CD4-positive, alpha-beta T cell (primary cell): Measurements from ENCODE around the gene BRD7. TPM values are rescaled to one million over a fixed set of nuclear protein-coding genes. Genes with fewer than 3 reads are reported as not detected.

Experiments used
- ATAC-seq: fragments of 200-7000 bp; cut with Tn5 transposase; one replicate; pipeline ENCODE4 v1.10.0; 2022; ENCODE audit warnings: mild to moderate bottlenecking; ENCODE audit not compliant: poor library complexity
- CTCF ChIA-PET: fragments of 350-600 bp; sonication (Branson Sonifier 250); formaldehyde crosslinking; loops from one replicate; lab custom pipeline; 2021; ENCODE audit warnings: antibody characterized with exemption, inconsistent platforms; lab: Charles Lee
- POLR2A ChIA-PET: fragments of 350-600 bp; sonication (Branson Sonifier 250); formaldehyde crosslinking; loops from one replicate; lab custom pipeline; 2021; ENCODE audit warnings: antibody characterized with exemption, inconsistent platforms; lab: Charles Lee
- DNase-seq, 14 experiments: peaks; one replicate each; pipeline ENCODE4 v3.0.0-alpha.2; 2013 to 2020; ENCODE audit warnings: mixed read lengths in 2 of 14
- H3K27ac ChIP-seq, 2 donors: one replicate each; pipeline versions ENCODE4 v1.5.1 to v1.7.0; 2013; ENCODE audit warnings: low read length in 2 of 2, low read depth in 1 of 2, mild to moderate bottlenecking in 1 of 2
- H3K27me3 ChIP-seq, 2 experiments: 1 replicate in 1 of 2; 2 replicates in 1 of 2; pipeline versions ENCODE4 v1.6.1 to v1.7.0; 2013; ENCODE audit warnings: low read length in 2 of 2, control low read depth in 1 of 2, mild to moderate bottlenecking in 1 of 2, moderate library complexity in 1 of 2; ENCODE audit not compliant: insufficient read depth in 2 of 2, control insufficient read depth in 1 of 2
- H3K36me3 ChIP-seq: one replicate; pipeline ENCODE4 v1.6.1; 2013; ENCODE audit warnings: low read length, control low read depth; ENCODE audit not compliant: insufficient read depth
- H3K4me1 ChIP-seq: one replicate; pipeline ENCODE4 v1.6.1; 2013; ENCODE audit warnings: low read length, control low read depth; ENCODE audit not compliant: insufficient read depth
- H3K4me3 ChIP-seq: one replicate; pipeline ENCODE4 v1.5.1; 2013; ENCODE audit warnings: mild to moderate bottlenecking, low read length, moderate library complexity
- H3K9me3 ChIP-seq, 2 experiments: 1 replicate in 1 of 2; 2 replicates in 1 of 2; pipeline versions ENCODE4 v1.6.1 to v1.7.0; 2013; ENCODE audit warnings: low read length in 2 of 2, mild to moderate bottlenecking in 2 of 2, control low read depth in 1 of 2, moderate library complexity in 1 of 2; ENCODE audit not compliant: control insufficient read depth in 1 of 2, insufficient read depth in 1 of 2
- H3K27ac Mint-ChIP-seq: one replicate; pipeline ENCODE4 v1.8.0; 2020; ENCODE audit warnings: mixed read lengths
- H3K27me3 Mint-ChIP-seq: one replicate; pipeline ENCODE4 v1.8.0; 2021; ENCODE audit warnings: mixed read lengths
- H3K36me3 Mint-ChIP-seq: one replicate; pipeline ENCODE4 v1.8.0; 2021; ENCODE audit warnings: low read depth, mixed read lengths
- H3K4me1 Mint-ChIP-seq: one replicate; pipeline ENCODE4 v1.8.0; 2021; ENCODE audit warnings: low read depth, mixed read lengths
- H3K4me3 Mint-ChIP-seq: one replicate; pipeline ENCODE4 v1.8.0; 2020; ENCODE audit warnings: mild to moderate bottlenecking, mixed read lengths
- H3K9me3 Mint-ChIP-seq: one replicate; pipeline ENCODE4 v1.8.0; 2020; ENCODE audit warnings: mixed read lengths
- CTCF ChIP-seq: fragments of 200-600 bp; IDR thresholded peaks from one replicate; pipeline ENCODE4 v1.8.0; 2022; ENCODE audit warnings: antibody characterized with exemption, mild to moderate bottlenecking
- intact Hi-C, 2 experiments: fragments of 100-400 bp; cut with DNase I in 1 of 2; cut with micrococcal nuclease in 1 of 2; formaldehyde crosslinking; loops; one replicate each; pipeline versions ENCODE4 v1.15.1 to v1.9.0; 2023 to 2025; cut with DNase I, micrococcal nuclease
- total RNA-seq, 174 experiments: library from RNA in 2 of 174; stranded (reverse) in 2 of 174; gene quantifications; one replicate each; pipeline ENCODE4 v1.2.3 and lab custom pipeline; 2021 to 2026

Gene BRD7
- total RNA-seq, 2 experiments from 2014 or later: 95.4 to 103 TPM

- Mint-ChIP-seq H3K27me3 (no peaks in the 10 kb centered on the region), H3K4me1 (peaks cover 4% of the 10 kb centered on the region), H3K9me3 (no peaks in the 10 kb centered on the region), H3K4me3 (no peak overlapping the region), H3K36me3 (no peaks in the 10 kb centered on the region), H3K27ac (no peak overlapping the region)
- POLR2A ChIA-PET: no interaction called here
- intact Hi-C loops: no loop called here
- H3K36me3 ChIP-seq: no peaks in the 10 kb centered on the region
- CTCF ChIA-PET: no interaction called here
- peaks cover 2% of the 10 kb centered on the region for H3K4me1 ChIP-seq
- no peaks in the 10 kb centered on the region for H3K9me3 ChIP-seq
- H3K4me3 ChIP-seq: no peak overlapping the region
- no peak overlapping the region for H3K27ac ChIP-seq
- ATAC-seq (no peak), DNase-seq (no peak)
- no peak for TF ChIP-seq CTCF
- H3K27me3 ChIP-seq: no peaks in the 10 kb centered on the region
Observed at GRCh38 chr16:50403491-50403890, 34.7 kb upstream of the BRD7 start.

- H3K27me3 ChIP-seq: no peaks in the 10 kb centered on the region
- H3K9me3 ChIP-seq: no peaks in the 10 kb centered on the region
- H3K4me3 ChIP-seq: no peak overlapping the region
- ATAC-seq: no peak
- Mint-ChIP-seq H3K4me3 (no peak overlapping the region), H3K27me3 (no peaks in the 10 kb centered on the region), H3K9me3 (no peaks in the 10 kb centered on the region), H3K27ac (no peak overlapping the region), H3K4me1 (peaks cover 5% of the 10 kb centered on the region), H3K36me3 (no peaks in the 10 kb centered on the region)
- H3K4me1 ChIP-seq: peaks cover 4% of the 10 kb centered on the region
- intact Hi-C loops: no loop called here
- no peak overlapping the region for H3K27ac ChIP-seq
- TF ChIP-seq CTCF: no peak
- H3K36me3 ChIP-seq: no peaks in the 10 kb centered on the region
- no peak for DNase-seq
- CTCF ChIA-PET: no interaction called here
- POLR2A ChIA-PET: no interaction called here
Observed at GRCh38 chr16:50402298-50402895, 33.6 kb upstream of the BRD7 start.

GRCh38 chr16:50401355-50401754 lies 32.6 kb upstream of the BRD7 start:
- Histone ChIP-seq H3K9me3 (no peaks in the 10 kb centered on the region), H3K36me3 (no peaks in the 10 kb centered on the region), H3K27me3 (no peaks in the 10 kb centered on the region), H3K27ac (no peak overlapping the region), H3K4me3 (no peak overlapping the region), H3K4me1 (peaks cover 6% of the 10 kb centered on the region)
- ChIA-PET POLR2A (no interaction called here), CTCF (no interaction called here)
- H3K27ac Mint-ChIP-seq: no peak overlapping the region
- H3K36me3 Mint-ChIP-seq: no peaks in the 10 kb centered on the region
- intact Hi-C loops: no loop called here
- H3K4me3 Mint-ChIP-seq: no peak overlapping the region
- no peaks in the 10 kb centered on the region for H3K27me3 Mint-ChIP-seq
- no peak for TF ChIP-seq CTCF
- no peaks in the 10 kb centered on the region for H3K9me3 Mint-ChIP-seq
- no peak for DNase-seq
- no peak for ATAC-seq
- peaks cover 16% of the 10 kb centered on the region for H3K4me1 Mint-ChIP-seq
